HS-27A (cell line): Measurements from ENCODE around the gene NCS1.

Source experiments
- DNase-seq: peaks from one replicate; pipeline ENCODE4 v3.0.0-alpha.2; 2012; ENCODE audit warnings: low read depth, missing footprints

The NCS1 gene

GRCh38 chr9:130176760-130177159, 4.6 kb downstream of the NCS1 start:
- DNase-seq: no peak

GRCh38 chr9:130177898-130178805, 5.9 kb downstream of the NCS1 start:
- no peak for DNase-seq

GRCh38 chr9:130179331-130179907, 7.2 kb downstream of the NCS1 start:
- no peak for DNase-seq

GRCh38 chr9:130180516-130180915, 8.3 kb downstream of the NCS1 start:
- no peak for DNase-seq

- no peak for DNase-seq
These were observed 9.6 kb downstream of the NCS1 start for GRCh38 chr9:130181678-130182380.

GRCh38 chr9:130182381-130182909, 10.2 kb downstream of the NCS1 start:
- no peak for DNase-seq

- DNase-seq: peak; percentile 62
These were observed 11.0 kb downstream of the NCS1 start for GRCh38 chr9:130183133-130183762.

- no peak for DNase-seq
These were observed 12.8 kb downstream of the NCS1 start for GRCh38 chr9:130185017-130185416.

- no peak for DNase-seq
These were observed 13.4 kb downstream of the NCS1 start for GRCh38 chr9:130185490-130186031.

GRCh38 chr9:130186051-130186450, 13.8 kb downstream of the NCS1 start:
- DNase-seq: no peak

- DNase-seq: peak; percentile 20
These were observed 14.8 kb downstream of the NCS1 start for GRCh38 chr9:130186839-130187522.

GRCh38 chr9:130187523-130187846, 15.3 kb downstream of the NCS1 start:
- DNase-seq: no peak

- no peak for DNase-seq
These were observed 16.8 kb downstream of the NCS1 start for GRCh38 chr9:130188860-130189481.

- no peak for DNase-seq
These were observed 17.6 kb downstream of the NCS1 start for GRCh38 chr9:130189840-130190239.

GRCh38 chr9:130191068-130191748, 19.0 kb downstream of the NCS1 start:
- DNase-seq: no peak

GRCh38 chr9:130191749-130192120, 19.5 kb downstream of the NCS1 start:
- DNase-seq: no peak

- no peak for DNase-seq
These were observed 20.3 kb downstream of the NCS1 start for GRCh38 chr9:130192382-130192999.

GRCh38 chr9:130193103-130193502, 20.9 kb downstream of the NCS1 start:
- DNase-seq: no peak

GRCh38 chr9:130193531-130194377, 21.6 kb downstream of the NCS1 start:
- DNase-seq: no peak
